ENCODE results near the gene S100A7A. TPM values are rescaled to one million over a fixed set of nuclear protein-coding genes. Genes with fewer than 3 reads are reported as not detected.

S100A7A gene
- total and polyA plus RNA-seq, 2 experiments from 2014 or later, result not detected

GRCh38 chr1:153465811-153466636, 49.7 kb downstream of the S100A7A start:
- H3K4me3 ChIP-seq, result no peak overlapping the region
- no peaks in the 10 kb centered on the region for H3K9me3 ChIP-seq (ENCODE audit: low read depth)
- H3K27ac ChIP-seq, result peak overlapping the region; percentile 87
- no peaks in the 10 kb centered on the region for H3K27me3 ChIP-seq
- peak; percentile 80 for TF ChIP-seq CTCF (IDR thresholded peaks at IDR 0.05; ENCODE audit: low read depth, low read length)
- DNase-seq (ENCODE audit: low read depth in 1 of 2, low spot score in 1 of 2), result peak; percentile 59 to 66
- no peaks in the 10 kb centered on the region for H3K36me3 ChIP-seq
- peaks cover 16% of the 10 kb centered on the region for H3K4me1 ChIP-seq (ENCODE audit: low read depth)

- H3K36me3 ChIP-seq, result no peaks in the 10 kb centered on the region
- no peak for TF ChIP-seq CTCF (IDR thresholded peaks at IDR 0.05; ENCODE audit: low read depth, low read length)
- peak; percentile 5 to 79 for DNase-seq (ENCODE audit: low read depth in 1 of 2, low spot score in 1 of 2)
- no peaks in the 10 kb centered on the region for H3K9me3 ChIP-seq (ENCODE audit: low read depth)
- H3K27me3 ChIP-seq, result no peaks in the 10 kb centered on the region
- no peak overlapping the region for H3K4me3 ChIP-seq
- peaks cover 16% of the 10 kb centered on the region for H3K4me1 ChIP-seq (ENCODE audit: low read depth)
- peak overlapping the region; percentile 87 for H3K27ac ChIP-seq
These were observed 50.6 kb downstream of the S100A7A start for GRCh38 chr1:153466908-153467307.

- TF ChIP-seq CTCF (IDR thresholded peaks at IDR 0.05; ENCODE audit: low read depth, low read length), result no peak
- H3K36me3 ChIP-seq, result no peaks in the 10 kb centered on the region
- DNase-seq (ENCODE audit: low read depth in 1 of 2, low spot score in 1 of 2), result peak in 1 of 2 donors; percentile 42
These were observed 54.4 kb downstream of the S100A7A start for GRCh38 chr1:153470707-153471106.

More at GRCh38 chr1:153470707-153471106, 54.4 kb downstream of the S100A7A start:
- no peaks in the 10 kb centered on the region for H3K9me3 ChIP-seq (ENCODE audit: low read depth)
- no peaks in the 10 kb centered on the region for H3K27me3 ChIP-seq
- peaks cover 16% of the 10 kb centered on the region for H3K4me1 ChIP-seq (ENCODE audit: low read depth)
- H3K4me3 ChIP-seq, result no peak overlapping the region
- no peak overlapping the region for H3K27ac ChIP-seq

Other genes with a start within 250 kb of the S100A7A start
- not detected in 2 replicates for gene LELP1, start 213.1 kb upstream of the S100A7A start, total RNA-seq
- not detected in 2 replicates for gene LELP1, start 213.1 kb upstream of the S100A7A start, polyA plus RNA-seq
- not detected in 2 replicates for gene PRR9, start 198.9 kb upstream of the S100A7A start, total RNA-seq
- not detected in 2 replicates for gene PRR9, start 198.9 kb upstream of the S100A7A start, polyA plus RNA-seq
- not detected in 2 replicates for gene LORICRIN, start 156.8 kb upstream of the S100A7A start, total RNA-seq
- gene LORICRIN, start 156.8 kb upstream of the S100A7A start, polyA plus RNA-seq, result 0.19 TPM in 1 of 2 replicates, not detected in the other
- not detected in 2 replicates for gene PGLYRP3, start 103.6 kb upstream of the S100A7A start, total RNA-seq
- gene PGLYRP3, start 103.6 kb upstream of the S100A7A start, polyA plus RNA-seq, result not detected in 2 replicates
- gene PGLYRP4, start 67.7 kb upstream of the S100A7A start, total RNA-seq, result not detected in 2 replicates
- 0.33 TPM in 1 of 2 replicates, not detected in the other for gene PGLYRP4, start 67.7 kb upstream of the S100A7A start, polyA plus RNA-seq
- 0.74 and 1.3 TPM in 2 replicates for gene S100A9, start 58.7 kb upstream of the S100A7A start, total RNA-seq
- gene S100A9, start 58.7 kb upstream of the S100A7A start, polyA plus RNA-seq, result 3.0 TPM in 1 of 2 replicates, not detected in the other
- gene S100A12, start 40.9 kb upstream of the S100A7A start, total RNA-seq, result not detected in 2 replicates
- not detected in 2 replicates for gene S100A12, start 40.9 kb upstream of the S100A7A start, polyA plus RNA-seq
- 1.9 TPM in 1 of 2 replicates, not detected in the other for gene S100A8, start 25.4 kb upstream of the S100A7A start, total RNA-seq
- 4.4 and 12.2 TPM in 2 replicates for gene S100A8, start 25.4 kb upstream of the S100A7A start, polyA plus RNA-seq
- not detected in 2 replicates for gene S100A7, start 44.1 kb downstream of the S100A7A start, total RNA-seq
- not detected in 2 replicates for gene S100A7, start 44.1 kb downstream of the S100A7A start, polyA plus RNA-seq
- gene S100A6, start 119.5 kb downstream of the S100A7A start, total RNA-seq, result 13.7 and 23.1 TPM in 2 replicates
- 40.7 and 54.7 TPM in 2 replicates for gene S100A6, start 119.5 kb downstream of the S100A7A start, polyA plus RNA-seq
- gene S100A5, start 124.4 kb downstream of the S100A7A start, total RNA-seq, result not detected in 2 replicates
- gene S100A5, start 124.4 kb downstream of the S100A7A start, polyA plus RNA-seq, result 0.31 and 0.52 TPM in 2 replicates
- gene S100A4, start 129.3 kb downstream of the S100A7A start, total RNA-seq, result 74.1 and 89.4 TPM in 2 replicates
- 129 and 133 TPM in 2 replicates for gene S100A4, start 129.3 kb downstream of the S100A7A start, polyA plus RNA-seq
- gene S100A3, start 132.7 kb downstream of the S100A7A start, total RNA-seq, result 1.8 TPM in 1 of 2 replicates, not detected in the other
- 0.42 and 0.86 TPM in 2 replicates for gene S100A3, start 132.7 kb downstream of the S100A7A start, polyA plus RNA-seq
- gene S100A2, start 149.3 kb downstream of the S100A7A start, total RNA-seq, result 0.35 TPM in 1 of 2 replicates, not detected in the other
- 2.3 and 3.7 TPM in 2 replicates for gene S100A2, start 149.3 kb downstream of the S100A7A start, polyA plus RNA-seq
- gene S100A16, start 196.6 kb downstream of the S100A7A start, total RNA-seq, result 59.7 and 76.6 TPM in 2 replicates
- 110 and 120 TPM in 2 replicates for gene S100A16, start 196.6 kb downstream of the S100A7A start, polyA plus RNA-seq
- 0.51 TPM in 1 of 2 replicates, not detected in the other for gene S100A14, start 199.8 kb downstream of the S100A7A start, total RNA-seq
- gene S100A14, start 199.8 kb downstream of the S100A7A start, polyA plus RNA-seq, result 0.70 and 1.9 TPM in 2 replicates
- 98.4 and 101 TPM in 2 replicates for gene S100A13, start 211.0 kb downstream of the S100A7A start, total RNA-seq
- 192 and 250 TPM in 2 replicates for gene S100A13, start 211.0 kb downstream of the S100A7A start, polyA plus RNA-seq
- gene S100A1, start 211.9 kb downstream of the S100A7A start, total RNA-seq, result 2.2 and 7.6 TPM in 2 replicates
- 0.42 TPM in 1 of 2 replicates, not detected in the other for gene S100A1, start 211.9 kb downstream of the S100A7A start, polyA plus RNA-seq
- 71.0 and 78.0 TPM in 2 replicates for gene CHTOP, start 217.5 kb downstream of the S100A7A start, total RNA-seq
- gene CHTOP, start 217.5 kb downstream of the S100A7A start, polyA plus RNA-seq, result 94.3 and 104 TPM in 2 replicates
- 56.1 and 83.4 TPM in 2 replicates for gene SNAPIN, start 242.2 kb downstream of the S100A7A start, total RNA-seq
- 113 and 115 TPM in 2 replicates for gene SNAPIN, start 242.2 kb downstream of the S100A7A start, polyA plus RNA-seq